ENCODE results near the gene PDE11A. TPM values are rescaled to one million over a fixed set of nuclear protein-coding genes. Genes with fewer than 3 reads are reported as not detected.
A peak's percentile ranks its signal among the peaks of the same experiment; 100 is the strongest.

The PDE11A gene
- total and polyA plus RNA-seq, 4 donors = 0.11 to 1.3 (median 0.25) TPM; not detected in 1

- DNase-seq (no peak), ATAC-seq (ENCODE audit: insufficient read depth, low FRiP score) (no peak)
- Histone ChIP-seq H3K36me3 (ENCODE audit: control insufficient read depth in 4 of 4, insufficient read depth in 4 of 4, low read length in 4 of 4) (no peaks in the 10 kb centered on the region), H3K4me3 (no peak overlapping the region), H3K4me1 (ENCODE audit: control insufficient read depth in 5 of 5, insufficient read depth in 5 of 5, low read length in 5 of 5) (peaks cover 0 to 19% (median 3%) of the 10 kb centered on the region in 5 donors), H3K9me3 (ENCODE audit: control insufficient read depth in 4 of 4, insufficient read depth in 3 of 4, low read length in 3 of 4) (no peaks in the 10 kb centered on the region), H3K27me3 (ENCODE audit: control insufficient read depth in 3 of 3, insufficient read depth in 3 of 3, low read length in 2 of 3) (no peaks in the 10 kb centered on the region), H3K27ac (ENCODE audit: low read depth in 1 of 2, low read length in 1 of 2) (no peak overlapping the region), H3K9ac (ENCODE audit: insufficient read depth in 1 of 2, low read length in 2 of 2) (no peak overlapping the region)
- TF ChIP-seq, protein P1, sequence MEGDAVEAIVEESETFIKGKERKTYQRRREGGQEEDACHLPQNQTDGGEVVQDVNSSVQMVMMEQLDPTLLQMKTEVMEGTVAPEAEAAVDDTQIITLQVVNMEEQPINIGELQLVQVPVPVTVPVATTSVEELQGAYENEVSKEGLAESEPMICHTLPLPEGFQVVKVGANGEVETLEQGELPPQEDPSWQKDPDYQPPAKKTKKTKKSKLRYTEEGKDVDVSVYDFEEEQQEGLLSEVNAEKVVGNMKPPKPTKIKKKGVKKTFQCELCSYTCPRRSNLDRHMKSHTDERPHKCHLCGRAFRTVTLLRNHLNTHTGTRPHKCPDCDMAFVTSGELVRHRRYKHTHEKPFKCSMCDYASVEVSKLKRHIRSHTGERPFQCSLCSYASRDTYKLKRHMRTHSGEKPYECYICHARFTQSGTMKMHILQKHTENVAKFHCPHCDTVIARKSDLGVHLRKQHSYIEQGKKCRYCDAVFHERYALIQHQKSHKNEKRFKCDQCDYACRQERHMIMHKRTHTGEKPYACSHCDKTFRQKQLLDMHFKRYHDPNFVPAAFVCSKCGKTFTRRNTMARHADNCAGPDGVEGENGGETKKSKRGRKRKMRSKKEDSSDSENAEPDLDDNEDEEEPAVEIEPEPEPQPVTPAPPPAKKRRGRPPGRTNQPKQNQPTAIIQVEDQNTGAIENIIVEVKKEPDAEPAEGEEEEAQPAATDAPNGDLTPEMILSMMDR (IDR thresholded peaks at IDR 0.05; ENCODE audit: control extremely low read depth, extremely low read depth) = no peak
- 73 to 95% methylated on average over 1 of the region's 1 CpG for WGBS, 2 donors
Observed at GRCh38 chr2:177636672-177637071, 435.9 kb downstream of the PDE11A start.

GRCh38 chr2:177635696-177636095 lies 436.9 kb downstream of the PDE11A start:
- 0% methylated on average over 1 of the region's 1 CpG for WGBS, 2 donors
- TF ChIP-seq, protein P1 (IDR thresholded peaks at IDR 0.05; ENCODE audit: control extremely low read depth, extremely low read depth) = no peak
- H3K9me3 ChIP-seq (ENCODE audit: control insufficient read depth in 4 of 4, insufficient read depth in 3 of 4, low read length in 3 of 4) = no peaks in the 10 kb centered on the region
- no peaks in the 10 kb centered on the region for H3K27me3 ChIP-seq (ENCODE audit: control insufficient read depth in 3 of 3, insufficient read depth in 3 of 3, low read length in 2 of 3)
- H3K9ac ChIP-seq (ENCODE audit: insufficient read depth in 1 of 2, low read length in 2 of 2) = no peak overlapping the region
- no peak overlapping the region for H3K27ac ChIP-seq (ENCODE audit: low read depth in 1 of 2, low read length in 1 of 2)
- H3K4me1 ChIP-seq (ENCODE audit: control insufficient read depth in 5 of 5, insufficient read depth in 5 of 5, low read length in 5 of 5) = peaks cover 0 to 9% (median under 1%) of the 10 kb centered on the region in 5 donors
- ATAC-seq (ENCODE audit: insufficient read depth, low FRiP score) (no peak), DNase-seq (no peak)
- no peak overlapping the region for H3K4me3 ChIP-seq
- no peaks in the 10 kb centered on the region for H3K36me3 ChIP-seq (ENCODE audit: control insufficient read depth in 4 of 4, insufficient read depth in 4 of 4, low read length in 4 of 4)

DNA sequence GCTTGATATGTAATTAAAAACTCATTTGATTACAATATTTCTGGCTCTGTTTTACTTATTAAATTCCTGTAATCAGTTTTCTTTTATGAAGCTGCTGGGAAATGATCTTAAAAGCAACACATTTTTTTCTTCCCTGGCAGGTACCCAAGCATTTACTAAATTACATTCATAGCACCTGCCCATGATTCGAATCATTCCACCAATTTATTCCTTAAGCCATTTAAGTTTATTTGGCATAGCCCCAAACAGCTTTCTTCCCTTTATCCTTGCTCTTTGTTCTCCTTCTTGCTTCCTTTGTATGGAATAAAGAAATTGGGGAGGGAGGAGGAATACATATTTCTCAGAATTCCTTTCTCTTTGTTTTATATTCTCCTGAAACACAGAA lies 438.7 kb downstream of the PDE11A start:
- 44 to 74% methylated on average over 1 of the region's 1 CpG for WGBS, 2 donors
- Histone ChIP-seq H3K27me3 (ENCODE audit: control insufficient read depth in 3 of 3, insufficient read depth in 3 of 3, low read length in 2 of 3) (no peaks in the 10 kb centered on the region), H3K9ac (ENCODE audit: insufficient read depth in 1 of 2, low read length in 2 of 2) (no peak overlapping the region), H3K9me3 (ENCODE audit: control insufficient read depth in 4 of 4, insufficient read depth in 3 of 4, low read length in 3 of 4) (no peaks in the 10 kb centered on the region), H3K4me3 (no peak overlapping the region), H3K4me1 (ENCODE audit: control insufficient read depth in 5 of 5, insufficient read depth in 5 of 5, low read length in 5 of 5) (peaks cover 0 to 8% (median 0%) of the 10 kb centered on the region in 5 donors), H3K36me3 (ENCODE audit: control insufficient read depth in 4 of 4, insufficient read depth in 4 of 4, low read length in 4 of 4) (no peaks in the 10 kb centered on the region), H3K27ac (ENCODE audit: low read depth in 1 of 2, low read length in 1 of 2) (no peak overlapping the region)
- TF ChIP-seq, protein P1 (IDR thresholded peaks at IDR 0.05; ENCODE audit: control extremely low read depth, extremely low read depth) = no peak
- peak in 2 of 3 donors; percentile 33 to 41 for DNase-seq
- no peak for ATAC-seq (ENCODE audit: insufficient read depth, low FRiP score)

DNA sequence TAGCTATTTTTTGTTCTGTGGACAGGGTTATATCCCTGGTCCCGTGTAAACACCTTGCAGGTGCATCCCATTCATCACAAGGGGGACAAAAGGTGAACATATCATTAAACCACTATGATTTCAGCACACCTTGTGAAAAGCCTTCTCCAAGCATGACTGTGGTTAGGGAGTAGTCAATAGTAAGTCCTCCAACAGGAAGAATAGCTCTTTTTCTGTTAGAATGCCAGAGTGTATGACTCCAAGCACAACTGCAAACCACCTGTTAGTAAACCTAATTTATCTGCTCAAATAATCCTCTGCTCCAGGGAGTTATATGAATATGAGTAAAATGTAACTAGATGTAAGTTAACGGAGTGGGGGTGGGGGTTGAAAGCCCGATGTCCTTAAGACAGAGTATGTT lies 439.5 kb downstream of the PDE11A start:
- no peak for ATAC-seq (ENCODE audit: insufficient read depth, low FRiP score)

More for the DNA sequence above, 439.5 kb downstream of the PDE11A start:
- TF ChIP-seq, protein P1 (IDR thresholded peaks at IDR 0.05; ENCODE audit: control extremely low read depth, extremely low read depth) = no peak
- no peaks in the 10 kb centered on the region for H3K36me3 ChIP-seq (ENCODE audit: control insufficient read depth in 4 of 4, insufficient read depth in 4 of 4, low read length in 4 of 4)
- H3K9me3 ChIP-seq (ENCODE audit: control insufficient read depth in 4 of 4, insufficient read depth in 3 of 4, low read length in 3 of 4) = no peaks in the 10 kb centered on the region
- H3K27me3 ChIP-seq (ENCODE audit: control insufficient read depth in 3 of 3, insufficient read depth in 3 of 3, low read length in 2 of 3) = no peaks in the 10 kb centered on the region
- DNase-seq = no peak
- no peak overlapping the region for H3K27ac ChIP-seq (ENCODE audit: low read depth in 1 of 2, low read length in 1 of 2)
- no peak overlapping the region for H3K9ac ChIP-seq (ENCODE audit: insufficient read depth in 1 of 2, low read length in 2 of 2)
- peaks cover 0 to 8% (median 0%) of the 10 kb centered on the region in 5 donors for H3K4me1 ChIP-seq (ENCODE audit: control insufficient read depth in 5 of 5, insufficient read depth in 5 of 5, low read length in 5 of 5)
- H3K4me3 ChIP-seq = no peak overlapping the region
- WGBS, 2 donors = 59 to 77% methylated on average over 3 of the region's 3 CpGs

Measured in lung (tissue), 12 donors.